Hypothalamus (tissue), 51 donors: ENCODE measurements around the gene TAS1R2.
"Not testable (repeated sequence)": the region's sequence is repeated elsewhere in the genome, so short reads cannot be mapped to it uniquely, and the experiment has no call there.

Experiments
- DNase-seq, 51 donors: peaks; one replicate each; lab custom pipeline; 2025; lab: John Stamatoyannopoulos, UW

TAS1R2 gene

GRCh38 chr1:18859560-18859959, at the start of gene TAS1R2:
TSS of gene TAS1R2 (minus strand) at chr1:18859660. CDS start at chr1:18859660, 0 bp downstream.
- DNase-seq: no peak

- peak in 15 of 51 donors; percentile 9 to 46 (median 21) for DNase-seq
These were observed 48.7 kb upstream of the TAS1R2 start for GRCh38 chr1:18907917-18908845.

GRCh38 chr1:18907021-18907916, 47.8 kb upstream of the TAS1R2 start:
- peak in 45 of 51 donors; percentile 19 to 91 (median 57) for DNase-seq

GRCh38 chr1:18903291-18903756, 43.9 kb upstream of the TAS1R2 start:
- no peak for DNase-seq

- peak; percentile 75 to 98 (median 95) for DNase-seq
These were observed 43.2 kb upstream of the TAS1R2 start, which contains the start of gene ALDH4A1 for GRCh38 chr1:18902523-18903290. TSS of gene ALDH4A1 (minus strand) at chr1:18902555. CDS start at chr1:18902523, 32 bp downstream.

GRCh38 chr1:18901952-18902522, 42.6 kb upstream of the TAS1R2 start:
- DNase-seq: peak in 6 of 51 donors; percentile 15 to 61 (median 48)

- DNase-seq: no peak
These were observed 41.9 kb upstream of the TAS1R2 start for GRCh38 chr1:18901147-18901951.

- DNase-seq: peak in 13 of 51 donors; percentile 10 to 39 (median 16)
These were observed 40.9 kb upstream of the TAS1R2 start for GRCh38 chr1:18900303-18900841.

GRCh38 chr1:18899363-18900049, 40.0 kb upstream of the TAS1R2 start:
- no peak for DNase-seq

GRCh38 chr1:18898567-18898966, 39.1 kb upstream of the TAS1R2 start:
- DNase-seq: no peak

- no peak for DNase-seq
These were observed 35.9 kb upstream of the TAS1R2 start for GRCh38 chr1:18895317-18895716.

- DNase-seq: no peak
These were observed 33.7 kb upstream of the TAS1R2 start for GRCh38 chr1:18893120-18893519.

- not testable (repeated sequence) for DNase-seq
These were observed 32.4 kb upstream of the TAS1R2 start for GRCh38 chr1:18891858-18892257.

GRCh38 chr1:18891426-18891780, 31.9 kb upstream of the TAS1R2 start:
- DNase-seq: no peak

GRCh38 chr1:18890706-18891425, 31.4 kb upstream of the TAS1R2 start:
- peak in 32 of 51 donors; percentile 4 to 84 (median 42) for DNase-seq

- peak in 5 of 51 donors; percentile 8 to 29 (median 13) for DNase-seq
These were observed 26.5 kb upstream of the TAS1R2 start for GRCh38 chr1:18886003-18886335.

GRCh38 chr1:18885311-18886002, 26.0 kb upstream of the TAS1R2 start:
- no peak for DNase-seq
